HG03571 (cell line): ENCODE results near the gene HNRNPL.

ENCODE experiments used
- ATAC-seq: cut with Tn5 transposase; IDR thresholded peaks from one replicate; pipeline ENCODE4 v1.9.1; 2021; ENCODE audit not compliant: unreplicated experiment

The HNRNPL gene

DNA sequence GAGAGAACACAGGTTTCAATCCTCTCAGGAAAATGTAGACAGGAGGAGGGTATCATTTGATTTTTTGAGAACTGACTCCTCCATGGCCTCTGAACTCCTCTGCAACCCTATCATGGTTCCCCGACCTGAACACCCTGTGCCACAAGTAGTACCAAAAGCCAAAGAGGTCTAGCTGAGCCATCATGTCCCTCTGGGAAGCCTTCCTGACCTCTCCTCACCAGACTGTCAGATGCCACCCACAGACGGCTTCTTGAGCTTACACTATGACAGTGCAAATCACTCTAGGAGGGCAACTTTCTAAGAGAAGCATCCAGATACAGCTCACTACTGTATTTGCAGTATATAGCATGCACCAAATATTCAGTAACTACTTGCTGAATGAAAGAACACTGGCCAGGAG, 3.7 kb downstream of the HNRNPL start:
- no peak for ATAC-seq

DNA sequence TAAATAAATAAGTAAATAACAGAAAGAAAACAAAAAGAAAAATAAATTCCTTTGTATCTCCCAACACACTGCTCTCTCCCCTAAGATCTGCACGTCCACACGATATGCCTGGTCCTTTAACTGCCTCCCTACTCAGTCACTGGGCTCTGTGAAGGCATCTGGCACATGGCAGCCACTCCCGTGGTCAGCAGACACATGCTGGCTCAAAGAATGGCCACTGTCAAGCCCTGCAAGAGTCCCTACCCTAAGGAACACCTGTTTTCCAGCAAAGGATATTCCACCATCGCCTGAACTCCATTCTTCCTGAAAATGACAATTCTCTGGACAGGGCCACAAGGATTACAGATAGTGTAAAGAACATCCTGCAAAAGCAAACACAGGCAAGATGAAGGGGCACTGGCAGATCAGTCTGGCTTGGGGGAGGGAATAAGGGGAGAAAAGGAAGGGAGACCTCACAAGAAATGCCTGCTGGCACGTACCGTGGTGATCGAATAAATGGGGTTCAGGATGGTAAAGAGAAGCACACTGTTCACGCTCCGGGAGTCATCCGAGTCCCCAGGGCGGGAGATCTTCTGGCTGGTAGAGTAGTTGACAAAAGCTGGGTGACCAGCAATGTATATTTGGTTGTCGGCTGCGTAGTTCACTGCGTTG, 4.3 kb downstream of the HNRNPL start:
- no peak for ATAC-seq

- ATAC-seq, result no peak
These were observed 5.6 kb downstream of the HNRNPL start for GRCh38 chr19:38844093-38844686.

- no peak for ATAC-seq
These were observed 6.5 kb downstream of the HNRNPL start for GRCh38 chr19:38843175-38843758.

- no peak for ATAC-seq
These were observed 7.2 kb downstream of the HNRNPL start for GRCh38 chr19:38842439-38843174.

- ATAC-seq, result no peak
These were observed 7.9 kb downstream of the HNRNPL start for GRCh38 chr19:38841787-38842438.

GRCh38 chr19:38841180-38841766, 8.5 kb downstream of the HNRNPL start:
- no peak for ATAC-seq

DNA sequence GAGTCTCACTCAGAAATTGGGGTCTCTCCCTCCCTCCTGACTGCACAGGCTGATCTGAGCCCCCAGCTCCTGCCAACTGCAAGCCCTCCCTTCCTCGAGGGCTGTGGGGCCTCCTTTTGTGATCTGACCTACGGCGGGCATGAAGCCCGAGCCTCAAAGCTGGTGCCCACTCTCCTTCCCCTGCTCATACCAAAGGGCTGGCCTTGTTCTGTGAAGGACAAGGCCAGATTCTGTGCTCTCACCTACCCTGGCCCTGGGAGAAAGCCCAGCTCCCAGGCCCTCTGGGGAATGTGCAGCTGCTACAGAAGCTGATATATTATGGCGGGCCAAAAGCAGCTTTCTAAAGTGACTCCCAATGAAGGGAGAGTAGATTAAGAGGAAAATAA, 9.2 kb downstream of the HNRNPL start:
- no peak for ATAC-seq

DNA sequence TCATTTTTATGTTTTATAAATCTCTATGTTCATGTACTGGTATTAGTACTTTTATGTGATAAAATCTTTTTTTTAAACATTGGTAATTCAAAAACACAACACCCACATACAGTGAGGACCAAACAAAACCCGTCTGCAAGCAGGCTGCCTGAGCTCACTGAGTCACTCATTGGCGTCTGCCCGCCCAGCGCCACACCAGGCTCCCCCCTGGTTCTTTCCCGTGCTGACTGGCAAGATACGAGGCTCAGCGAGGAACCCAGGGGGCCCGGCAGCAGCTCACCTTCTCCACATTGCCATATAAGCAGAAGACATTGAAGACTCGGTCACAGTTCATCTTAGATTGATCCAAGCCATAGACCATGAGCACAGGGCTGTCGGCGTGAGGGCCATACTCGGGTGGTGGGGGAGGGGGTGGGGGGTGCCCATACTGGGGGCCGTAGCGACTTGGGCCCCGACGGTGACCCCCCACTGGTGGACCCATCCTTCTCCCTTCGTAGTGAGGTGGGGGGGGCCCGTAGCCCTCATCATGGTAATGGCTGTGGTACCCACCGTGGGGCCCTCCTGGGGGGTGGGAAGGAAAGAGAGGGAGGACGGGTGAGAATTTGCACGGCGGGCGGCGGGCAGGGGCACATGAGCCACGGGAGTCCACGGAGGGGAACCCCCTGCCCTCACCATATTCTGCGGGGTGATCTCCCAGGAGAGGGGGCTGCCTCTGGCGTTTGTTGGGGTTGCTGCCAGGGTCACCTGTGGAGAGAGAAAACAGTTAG, 9.8 kb downstream of the HNRNPL start:
- no peak for ATAC-seq

DNA sequence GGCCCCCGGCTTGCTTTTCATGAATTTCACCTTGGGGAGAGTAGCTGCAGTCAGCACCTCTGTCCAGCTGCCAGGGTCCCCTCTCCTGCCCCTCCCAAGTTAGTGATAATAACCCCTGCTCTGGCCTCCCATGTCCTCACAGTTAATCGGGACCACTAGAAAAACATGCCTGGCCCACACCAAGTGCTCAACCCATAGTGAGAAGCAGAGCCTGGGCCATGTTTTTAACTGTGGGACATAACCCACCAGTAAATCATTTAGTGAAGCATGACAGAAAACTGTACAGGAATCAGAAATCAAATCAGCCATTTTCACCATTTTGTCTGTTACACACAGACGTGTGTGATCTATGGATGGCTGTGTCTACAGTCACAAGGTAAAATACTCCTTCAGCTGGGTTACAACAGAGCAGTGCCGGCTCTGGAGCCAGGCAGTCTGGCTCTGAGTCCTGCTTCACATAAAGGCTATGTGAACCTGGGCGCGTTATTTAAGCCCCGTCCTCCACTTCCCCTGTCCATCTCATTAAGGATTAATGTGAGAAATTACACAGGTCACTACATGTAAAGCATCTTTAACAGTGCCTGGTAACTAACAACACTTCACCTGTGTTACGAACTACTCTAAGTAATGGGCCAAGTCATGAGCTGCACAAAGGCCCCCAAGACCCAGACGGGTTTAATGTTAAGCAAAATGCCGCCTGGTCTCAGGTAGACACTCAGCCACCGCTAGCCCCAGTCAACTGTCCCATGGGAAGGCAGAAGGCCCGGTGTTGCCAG, 10.6 kb downstream of the HNRNPL start:
- ATAC-seq, result no peak

GRCh38 chr19:38838208-38838985, 11.4 kb downstream of the HNRNPL start:
- no peak for ATAC-seq

GRCh38 chr19:38837656-38838121, 12.1 kb downstream of the HNRNPL start:
- no peak for ATAC-seq

- no peak for ATAC-seq
These were observed 12.7 kb downstream of the HNRNPL start for GRCh38 chr19:38836983-38837626.

- no peak for ATAC-seq
These were observed 13.4 kb downstream of the HNRNPL start for GRCh38 chr19:38836159-38836982.

GRCh38 chr19:38834590-38834989, 15.2 kb downstream of the HNRNPL start:
- ATAC-seq, result no peak

DNA sequence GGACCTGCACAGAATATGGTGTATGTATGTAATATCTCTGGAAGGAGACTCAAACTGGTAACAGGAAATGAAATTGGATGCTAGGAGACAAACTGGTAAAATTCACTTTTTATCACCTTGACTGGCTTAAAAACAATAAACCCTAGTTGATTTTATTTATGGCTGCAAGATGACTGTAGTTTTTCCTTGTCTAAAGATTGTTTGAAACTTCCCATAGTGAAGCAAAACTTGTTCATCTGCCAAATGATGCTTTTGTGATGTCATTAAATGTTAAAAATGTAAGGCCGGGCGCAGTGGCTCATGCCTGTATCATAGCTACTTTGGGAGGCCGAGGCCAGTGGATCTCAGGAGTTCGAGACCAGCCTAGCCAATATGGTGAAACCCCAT, 15.7 kb downstream of the HNRNPL start:
- no peak for ATAC-seq

DNA sequence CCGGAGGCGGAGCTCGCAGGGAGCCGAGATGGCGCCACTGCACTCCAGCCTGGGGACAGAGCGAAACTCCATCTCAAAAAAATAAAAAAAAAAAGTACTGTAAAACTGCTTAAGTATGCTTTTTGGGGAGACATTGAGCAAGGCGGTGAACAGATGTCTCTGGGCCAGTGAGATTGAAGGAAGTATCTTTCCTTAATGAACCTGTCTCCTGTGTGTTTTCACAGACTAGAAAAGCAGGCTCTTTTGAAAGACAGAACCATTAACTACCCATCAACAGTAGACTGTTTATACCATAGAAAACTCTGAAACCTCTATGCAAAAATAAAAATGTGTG, 16.7 kb downstream of the HNRNPL start:
- ATAC-seq, result no peak
